ENCODE measurements around the gene RNF13.
A peak's percentile ranks its signal among the peaks of the same experiment; 100 is the strongest.
"Not testable (repeated sequence)": the region's sequence is repeated elsewhere in the genome, so short reads cannot be mapped to it uniquely, and the experiment has no call there.

The RNF13 gene

GRCh38 chr3:149844091-149844490, 31.1 kb downstream of the RNF13 start:
- no peak for DNase-seq

- DNase-seq: no peak
These were observed 32.7 kb downstream of the RNF13 start for GRCh38 chr3:149845570-149846244.

- no peak for DNase-seq
These were observed 35.2 kb downstream of the RNF13 start for GRCh38 chr3:149848238-149848637.

- DNase-seq: no peak
These were observed 35.7 kb downstream of the RNF13 start for GRCh38 chr3:149848688-149849087.

GRCh38 chr3:149850787-149851584, 38.0 kb downstream of the RNF13 start:
- DNase-seq: peak; percentile 25

- DNase-seq: no peak
These were observed 45.9 kb downstream of the RNF13 start for GRCh38 chr3:149858911-149859310.

- no peak for DNase-seq
These were observed 47.9 kb downstream of the RNF13 start for GRCh38 chr3:149860881-149861280.

- no peak for DNase-seq
These were observed 54.5 kb downstream of the RNF13 start for GRCh38 chr3:149867563-149867962.

GRCh38 chr3:149871855-149872254, 58.8 kb downstream of the RNF13 start:
- no peak for DNase-seq

- no peak for DNase-seq
These were observed 59.6 kb downstream of the RNF13 start for GRCh38 chr3:149872589-149872988.

- DNase-seq: no peak
These were observed 64.7 kb downstream of the RNF13 start for GRCh38 chr3:149877668-149878067.

GRCh38 chr3:149879872-149880271, 66.9 kb downstream of the RNF13 start:
- peak; percentile 88 for DNase-seq

- no peak for DNase-seq
These were observed 68.9 kb downstream of the RNF13 start for GRCh38 chr3:149881879-149882278.

- no peak for DNase-seq
These were observed 70.1 kb downstream of the RNF13 start for GRCh38 chr3:149883134-149883533.

GRCh38 chr3:149883860-149884259, 70.8 kb downstream of the RNF13 start:
- DNase-seq: not testable (repeated sequence)

- DNase-seq: not testable (repeated sequence)
These were observed 71.8 kb downstream of the RNF13 start for GRCh38 chr3:149884848-149885247.

GRCh38 chr3:149886957-149887356, 73.9 kb downstream of the RNF13 start:
- peak; percentile 26 for DNase-seq

GRCh38 chr3:149891621-149892020, 78.6 kb downstream of the RNF13 start:
- DNase-seq: no peak

- no peak for DNase-seq
These were observed 79.4 kb downstream of the RNF13 start for GRCh38 chr3:149892371-149892770.

- DNase-seq: no peak
These were observed 81.2 kb downstream of the RNF13 start for GRCh38 chr3:149894205-149894604.

- DNase-seq: no peak
These were observed 82.3 kb downstream of the RNF13 start for GRCh38 chr3:149895339-149895738.

- no peak for DNase-seq
These were observed 82.8 kb downstream of the RNF13 start for GRCh38 chr3:149895769-149896168.

GRCh38 chr3:149898771-149899170, 85.8 kb downstream of the RNF13 start:
- DNase-seq: no peak

- peak; percentile 59 for DNase-seq
These were observed 87.3 kb downstream of the RNF13 start for GRCh38 chr3:149900322-149900721.

Measured in NCI-H82 (cell line).